GM21717 (cell line): Measurements from ENCODE around the gene HSPA1B.
"Not testable (repeated sequence)": the region's sequence is repeated elsewhere in the genome, so short reads cannot be mapped to it uniquely, and the experiment has no call there.

Experiments
- ATAC-seq: cut with Tn5 transposase; IDR thresholded peaks from one replicate; pipeline ENCODE4 v1.9.1; 2021; ENCODE audit warnings: mild to moderate bottlenecking, moderate library complexity; ENCODE audit not compliant: unreplicated experiment

The HSPA1B gene

DNA sequence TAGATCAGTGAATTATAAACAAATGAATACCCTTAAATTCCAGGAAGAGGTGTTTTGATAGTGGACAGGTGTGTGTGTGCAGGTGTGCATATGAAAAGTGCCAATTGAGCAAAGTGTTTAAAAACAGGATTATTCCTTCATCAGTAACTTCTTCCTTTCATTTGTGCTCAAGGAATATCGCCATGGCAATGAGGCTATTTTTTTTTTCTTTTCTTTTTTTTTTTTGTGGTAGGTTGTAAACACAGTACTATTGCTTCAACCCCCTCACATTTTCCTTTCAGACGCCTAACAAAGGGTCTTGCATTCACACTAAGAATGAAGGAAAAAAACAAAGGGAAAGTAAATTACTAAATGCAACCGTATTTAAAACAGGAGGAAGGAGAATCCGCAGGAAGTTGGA is 2.0 kb upstream of the HSPA1B start:
- ATAC-seq = no peak

GRCh38 chr6:31826793-31827285 is 699 bp upstream of the HSPA1B start:
- no peak for ATAC-seq

DNA sequence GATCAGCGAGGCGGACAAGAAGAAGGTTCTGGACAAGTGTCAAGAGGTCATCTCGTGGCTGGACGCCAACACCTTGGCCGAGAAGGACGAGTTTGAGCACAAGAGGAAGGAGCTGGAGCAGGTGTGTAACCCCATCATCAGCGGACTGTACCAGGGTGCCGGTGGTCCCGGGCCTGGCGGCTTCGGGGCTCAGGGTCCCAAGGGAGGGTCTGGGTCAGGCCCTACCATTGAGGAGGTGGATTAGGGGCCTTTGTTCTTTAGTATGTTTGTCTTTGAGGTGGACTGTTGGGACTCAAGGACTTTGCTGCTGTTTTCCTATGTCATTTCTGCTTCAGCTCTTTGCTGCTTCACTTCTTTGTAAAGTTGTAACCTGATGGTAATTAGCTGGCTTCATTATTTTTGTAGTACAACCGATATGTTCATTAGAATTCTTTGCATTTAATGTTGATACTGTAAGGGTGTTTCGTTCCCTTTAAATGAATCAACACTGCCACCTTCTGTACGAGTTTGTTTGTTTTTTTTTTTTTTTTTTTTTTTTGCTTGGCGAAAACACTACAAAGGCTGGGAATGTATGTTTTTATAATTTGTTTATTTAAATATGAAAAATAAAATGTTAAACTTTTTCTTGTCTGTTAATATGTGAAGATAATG is 2.2 kb downstream of the HSPA1B start:
- no peak for ATAC-seq

DNA sequence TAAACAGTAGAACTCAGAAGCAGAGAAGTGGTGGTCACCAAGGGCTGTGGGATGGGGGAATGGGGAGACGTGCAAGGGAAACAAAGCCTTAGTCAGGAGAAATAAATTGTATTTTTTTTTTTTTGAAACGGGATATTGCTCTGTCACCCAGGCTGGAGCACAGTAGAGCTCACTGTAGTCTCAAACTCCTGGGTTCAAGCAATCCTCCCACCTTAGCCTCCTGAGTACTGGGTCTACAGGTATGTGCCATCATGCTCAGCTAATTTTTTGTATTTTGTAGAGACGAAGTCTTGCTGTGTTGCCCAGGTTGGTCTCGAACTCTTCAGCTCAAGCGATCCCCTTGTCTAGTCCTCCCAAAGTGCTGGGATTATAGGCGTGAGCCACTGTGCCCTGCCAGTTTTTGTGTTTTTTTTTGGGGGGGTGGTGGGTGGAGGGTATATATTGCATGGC is 3.4 kb downstream of the HSPA1B start:
- ATAC-seq = no peak

- ATAC-seq = no peak
Observed at GRCh38 chr6:31831350-31832215, 4.0 kb downstream of the HSPA1B start.

- ATAC-seq = peak; percentile 31
Observed at GRCh38 chr6:31834367-31835250, 7.1 kb downstream of the HSPA1B start.

GRCh38 chr6:31836047-31836473 is 8.5 kb downstream of the HSPA1B start:
- ATAC-seq = no peak

DNA sequence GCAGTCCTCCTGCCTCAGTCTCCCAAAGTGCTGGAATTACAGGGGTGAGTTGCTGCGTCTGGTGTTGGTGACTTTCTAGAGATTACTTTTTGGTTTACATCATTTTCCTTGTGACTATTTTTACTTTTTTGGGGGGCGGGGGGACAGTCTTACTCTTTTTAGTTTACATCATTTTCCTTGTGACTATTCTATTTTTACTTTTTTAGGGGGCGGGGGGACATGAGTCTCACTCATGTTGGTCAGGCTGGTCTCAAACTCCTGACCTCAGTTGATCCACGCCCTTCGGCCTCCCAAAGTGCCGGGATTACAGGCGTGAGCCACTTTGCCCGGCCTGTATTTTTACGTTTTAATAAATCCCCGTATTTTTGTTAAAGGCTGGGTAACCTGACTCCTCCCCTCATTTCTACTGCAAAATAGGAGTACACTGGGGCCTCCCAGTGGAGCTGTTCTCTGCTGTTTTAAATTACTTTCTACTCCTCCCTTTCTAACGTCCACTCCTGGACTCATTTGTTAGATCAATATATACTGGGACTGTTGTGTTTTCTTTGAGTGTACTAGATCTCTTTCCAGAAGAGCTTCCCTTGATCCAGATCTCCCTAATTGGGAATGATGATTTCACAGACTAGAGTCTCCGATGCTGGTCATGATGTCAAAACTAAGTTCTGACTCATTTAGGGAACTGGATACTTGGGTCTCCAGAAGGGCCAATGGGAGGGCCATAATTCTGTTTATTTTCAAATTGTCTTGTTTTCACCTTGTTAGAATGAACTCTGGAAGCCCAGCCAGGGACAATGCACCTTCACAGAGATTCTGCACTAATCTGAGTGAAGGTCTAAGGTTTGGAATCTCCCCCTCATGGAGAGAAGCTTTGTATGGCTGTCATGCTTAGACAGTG is 9.2 kb downstream of the HSPA1B start:
- ATAC-seq = no peak

GRCh38 chr6:31837369-31838113 is 10.0 kb downstream of the HSPA1B start:
- no peak for ATAC-seq

DNA sequence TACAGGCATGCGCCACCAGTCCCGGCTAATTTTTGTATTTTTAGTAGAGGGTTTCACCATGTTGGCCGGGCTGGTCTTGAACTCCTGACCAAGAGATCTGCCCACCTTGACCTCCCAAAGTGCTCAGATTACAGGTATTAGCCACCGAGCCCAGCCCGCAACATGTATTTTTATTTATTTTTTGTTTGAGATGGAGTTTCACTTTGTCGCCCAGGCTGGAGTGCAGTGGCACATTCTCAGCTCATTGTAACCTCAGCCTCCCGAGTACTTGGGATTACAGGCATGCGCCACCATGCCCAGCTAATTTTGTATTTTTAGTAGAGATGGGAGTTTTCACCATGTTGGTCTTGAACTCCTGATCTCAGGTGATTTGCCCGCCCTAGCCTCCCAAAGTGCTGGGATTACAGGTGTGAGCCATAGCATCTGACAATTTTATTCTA is 10.6 kb downstream of the HSPA1B start:
- not testable (repeated sequence) for ATAC-seq

GRCh38 chr6:31838968-31839367 is 11.4 kb downstream of the HSPA1B start:
- ATAC-seq = no peak

- not testable (repeated sequence) for ATAC-seq
Observed at GRCh38 chr6:31839779-31840126, 12.2 kb downstream of the HSPA1B start.

GRCh38 chr6:31842053-31842452 is 14.5 kb downstream of the HSPA1B start:
- no peak for ATAC-seq

DNA sequence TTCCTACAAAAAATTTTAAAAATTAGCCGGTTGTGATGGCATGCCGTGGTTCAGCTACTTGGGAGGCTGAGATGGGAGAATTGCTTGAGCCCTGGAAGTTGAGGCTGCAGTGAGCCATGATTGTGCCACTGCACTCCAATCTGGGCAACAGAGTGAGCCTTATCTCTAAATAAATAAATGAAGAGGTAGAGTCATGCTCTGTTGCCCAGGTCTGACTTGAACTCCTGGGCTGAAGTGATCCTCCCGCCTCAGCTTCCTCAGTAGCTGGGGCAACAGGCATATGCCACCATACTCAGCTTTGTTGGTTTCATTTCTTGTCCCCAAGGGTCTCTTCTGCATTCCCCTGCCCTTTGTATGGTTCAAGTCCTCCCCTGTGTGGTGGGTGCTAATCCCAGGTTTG is 17.0 kb downstream of the HSPA1B start:
- no peak for ATAC-seq

- ATAC-seq = no peak
Observed at GRCh38 chr6:31847276-31847978, 19.9 kb downstream of the HSPA1B start.

- no peak for ATAC-seq
Observed at GRCh38 chr6:31850765-31851484, 23.4 kb downstream of the HSPA1B start.

DNA sequence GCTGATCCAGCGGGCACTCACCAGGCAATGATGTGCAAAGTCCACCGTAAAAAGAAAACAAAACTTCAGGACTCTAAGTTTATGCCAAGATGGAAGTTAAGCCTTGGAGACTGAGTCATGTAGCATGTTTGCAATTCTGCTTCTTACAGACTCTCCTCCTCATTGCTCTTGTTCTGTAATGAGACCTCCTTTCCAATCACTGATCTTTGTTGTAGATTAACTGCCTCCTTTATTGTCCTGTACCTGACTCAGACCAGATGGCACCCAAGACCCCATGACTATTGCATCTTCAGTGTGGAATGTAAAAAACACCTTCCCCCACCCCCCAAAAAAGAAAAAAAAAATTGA is 23.9 kb downstream of the HSPA1B start:
- ATAC-seq = no peak
